ENCODE results near the gene GSK3B.

Gene GSK3B

GRCh38 chr3:119795849-119796248, 298.4 kb downstream of the GSK3B start:
- H3K4me3 ChIP-seq (ENCODE audit: low read depth, low read length) = no peak overlapping the region
- in situ Hi-C loops (cut with HindIII; ENCODE audit: low sequenced_read_pairs) = no loop called here
- no peak for TF ChIP-seq CTCF (IDR thresholded peaks at IDR 0.05; ENCODE audit: low read depth, low read length, missing control alignments)

GRCh38 chr3:119794971-119795612, 299.2 kb downstream of the GSK3B start:
- in situ Hi-C loops (cut with HindIII; ENCODE audit: low sequenced_read_pairs) = no loop called here
- TF ChIP-seq CTCF (IDR thresholded peaks at IDR 0.05; ENCODE audit: low read depth, low read length, missing control alignments) = no peak
- no peak overlapping the region for H3K4me3 ChIP-seq (ENCODE audit: low read depth, low read length)
- no peak for DNase-seq (ENCODE audit: low read depth)

More at GRCh38 chr3:119795849-119796248, 298.4 kb downstream of the GSK3B start:
- no peak for DNase-seq (ENCODE audit: low read depth)

GRCh38 chr3:119794401-119794800, 299.8 kb downstream of the GSK3B start:
- no peak for TF ChIP-seq CTCF (IDR thresholded peaks at IDR 0.05; ENCODE audit: low read depth, low read length, missing control alignments)
- DNase-seq (ENCODE audit: low read depth) = no peak
- H3K4me3 ChIP-seq (ENCODE audit: low read depth, low read length) = no peak overlapping the region
- in situ Hi-C loops (cut with HindIII; ENCODE audit: low sequenced_read_pairs) = no loop called here

GRCh38 chr3:119792270-119792669, 302.0 kb downstream of the GSK3B start:
- no peak overlapping the region for H3K4me3 ChIP-seq (ENCODE audit: low read depth, low read length)
- in situ Hi-C loops (cut with HindIII; ENCODE audit: low sequenced_read_pairs) = no loop called here
- no peak for TF ChIP-seq CTCF (IDR thresholded peaks at IDR 0.05; ENCODE audit: low read depth, low read length, missing control alignments)
- no peak for DNase-seq (ENCODE audit: low read depth)

GRCh38 chr3:119790369-119790768, 303.9 kb downstream of the GSK3B start:
- in situ Hi-C loops (cut with HindIII; ENCODE audit: low sequenced_read_pairs) = no loop called here
- H3K4me3 ChIP-seq (ENCODE audit: low read depth, low read length) = no peak overlapping the region
- no peak for TF ChIP-seq CTCF (IDR thresholded peaks at IDR 0.05; ENCODE audit: low read depth, low read length, missing control alignments)
- no peak for DNase-seq (ENCODE audit: low read depth)

GRCh38 chr3:119786409-119786808, 307.8 kb downstream of the GSK3B start:
- no peak overlapping the region for H3K4me3 ChIP-seq (ENCODE audit: low read depth, low read length)
- no peak for DNase-seq (ENCODE audit: low read depth)
- in situ Hi-C loops (cut with HindIII; ENCODE audit: low sequenced_read_pairs) = no loop called here
- no peak for TF ChIP-seq CTCF (IDR thresholded peaks at IDR 0.05; ENCODE audit: low read depth, low read length, missing control alignments)
